Liver (tissue), 9 donors: ENCODE measurements around the gene VSX2. TPM values are rescaled to one million over a fixed set of nuclear protein-coding genes. Genes with fewer than 3 reads are reported as not detected.

Experiments used
- DNase-seq: peaks from one replicate; pipeline ENCODE4 v3.0.0-alpha.2; 2017; ENCODE audit warnings: low spot score
- H3K27ac ChIP-seq, 2 donors: one replicate each; pipeline ENCODE4 v1.7.0; 2013; ENCODE audit warnings: inconsistent platforms in 2 of 2, low read length in 2 of 2, control low read depth in 1 of 2, low read depth in 1 of 2, mild to moderate bottlenecking in 1 of 2
- H3K27me3 ChIP-seq, 4 donors: one replicate each; pipeline versions ENCODE4 v1.6.1 to v1.7.0; 2013; ENCODE audit warnings: low read length in 3 of 4, inconsistent platforms in 1 of 4, mild to moderate bottlenecking in 1 of 4, moderate library complexity in 1 of 4; ENCODE audit not compliant: control insufficient read depth in 4 of 4, insufficient read depth in 4 of 4
- H3K36me3 ChIP-seq, 4 donors: one replicate each; pipeline versions ENCODE4 v1.6.1 to v1.7.0; 2013; ENCODE audit warnings: low read length in 3 of 4, mild to moderate bottlenecking in 3 of 4, low read depth in 1 of 4, moderate library complexity in 1 of 4; ENCODE audit not compliant: control insufficient read depth in 4 of 4, insufficient read depth in 3 of 4
- H3K4me1 ChIP-seq, 4 donors: one replicate each; pipeline versions ENCODE4 v1.6.1 to v1.7.0; 2013; ENCODE audit warnings: low read length in 3 of 4, mild to moderate bottlenecking in 3 of 4, moderate library complexity in 1 of 4; ENCODE audit not compliant: control insufficient read depth in 4 of 4, insufficient read depth in 4 of 4
- H3K4me3 ChIP-seq, 3 donors: one replicate each; pipeline versions ENCODE4 v1.6.1 to v1.7.0; 2013; ENCODE audit warnings: low read length in 3 of 3, control low read depth in 1 of 3, low read depth in 1 of 3, mild to moderate bottlenecking in 1 of 3
- H3K9ac ChIP-seq, 2 donors: one replicate each; pipeline ENCODE4 v1.7.0; 2013; ENCODE audit warnings: low read length in 2 of 2, mild to moderate bottlenecking in 2 of 2, moderate library complexity in 2 of 2, control low read depth in 1 of 2, low read depth in 1 of 2
- H3K9me3 ChIP-seq, 4 donors: one replicate each; pipeline versions ENCODE4 v1.6.1 to v1.7.0; 2013; ENCODE audit warnings: low read length in 3 of 4; ENCODE audit not compliant: control insufficient read depth in 4 of 4
- EGR1 ChIP-seq, 2 donors: IDR thresholded peaks; 2 replicates each; pipeline ENCODE4 v1.6.1; 2016 to 2018; ENCODE audit warnings: antibody characterized with exemption in 2 of 2, low read depth in 2 of 2
- FOXA1 ChIP-seq: IDR thresholded peaks from 2 replicates; pipeline ENCODE4 v1.6.1; 2016; ENCODE audit warnings: antibody characterized with exemption
- FOXA2 ChIP-seq: IDR thresholded peaks from 2 replicates; pipeline ENCODE4 v1.6.1; 2016; ENCODE audit warnings: antibody characterized with exemption
- HNF4A ChIP-seq, 2 donors: conservative IDR thresholded peaks; 2 replicates each; pipeline ENCODE4 v1.6.1; 2016; ENCODE audit warnings: antibody characterized with exemption in 2 of 2, mild to moderate bottlenecking in 2 of 2
- HNF4G ChIP-seq: IDR thresholded peaks from 2 replicates; pipeline ENCODE4 v1.6.1; 2016; ENCODE audit warnings: antibody characterized with exemption
- JUND ChIP-seq, 2 donors: IDR thresholded peaks; 2 replicates each; pipeline ENCODE4 v1.6.1; 2016; ENCODE audit warnings: antibody characterized with exemption in 2 of 2
- NR2F2 ChIP-seq: IDR thresholded peaks from 2 replicates; pipeline ENCODE4 v1.6.1; 2016; ENCODE audit warnings: antibody characterized with exemption
- RAD21 ChIP-seq, 2 donors: IDR thresholded peaks; 2 replicates each; pipeline ENCODE4 v1.6.1; 2016; ENCODE audit warnings: antibody characterized with exemption in 2 of 2, mild to moderate bottlenecking in 2 of 2
- RXRA ChIP-seq, 2 donors: IDR thresholded peaks; 2 replicates each; pipeline ENCODE4 v1.6.1; 2017 to 2018; ENCODE audit warnings: antibody characterized with exemption in 2 of 2, mild to moderate bottlenecking in 1 of 2
- TAF1 ChIP-seq: conservative IDR thresholded peaks from 2 replicates; pipeline ENCODE4 v1.6.1; 2016; ENCODE audit warnings: antibody characterized with exemption, mild to moderate bottlenecking
- YY1 ChIP-seq: IDR thresholded peaks from 2 replicates; pipeline ENCODE4 v1.6.1; 2016; ENCODE audit warnings: antibody characterized with exemption, mild to moderate bottlenecking
- WGBS: extraction: QIAGEN DNeasy Blood & Tissue Kit; methylation state at CpG from one replicate; pipeline ENCODE4 v1.1.7; 2013; 5-methylcytosine and 5-hydroxymethylcytosine counted together
- polyA plus RNA-seq, 2 donors: library from polyadenylated mRNA; stranded (reverse) in 1 of 2; unstranded in 1 of 2; fragments of 200-250 nt in 1 of 2; fragments of >200 nt in 1 of 2; fragmentation: Nextera tagmentation in 1 of 2; extraction: Ambion mirVana in 1 of 2; gene quantifications; one replicate each; pipeline versions ENCODE4 v1.2.1 to v1.2.3, GENCODE V29; 2013 to 2015
- total RNA-seq, 2 donors: library from RNA; depleted of rRNA; stranded (reverse); fragments of >200 nt; gene quantifications; one replicate each; pipeline ENCODE4 v1.2.3, GENCODE V29; 2014
- TF ChIP-seq, protein P1 (sequence below): fragments of 150-350 bp; IDR thresholded peaks from 2 replicates; pipeline ENCODE4 v1.5.1; 2017; ENCODE audit warnings: improper control_type of control experiment, low read depth, low read length; ENCODE audit not compliant: missing input control
- TF ChIP-seq, protein P2 (sequence below): IDR thresholded peaks from 2 replicates; pipeline ENCODE4 v1.6.1; 2016; ENCODE audit warnings: antibody characterized with exemption, mild to moderate bottlenecking
- TF ChIP-seq, protein P3 (sequence below): IDR thresholded peaks from 2 replicates; pipeline ENCODE4 v1.6.1; 2016; ENCODE audit warnings: antibody characterized with exemption
- TF ChIP-seq, protein P4 (sequence below): IDR thresholded peaks from 2 replicates; pipeline ENCODE4 v1.6.1; 2016; ENCODE audit warnings: antibody characterized with exemption
- TF ChIP-seq, protein P5 (sequence below): IDR thresholded peaks from 2 replicates; pipeline ENCODE4 v1.6.1; 2016; ENCODE audit warnings: antibody characterized with exemption
- donor health status: healthy.
- donor health status: healthy.
- donor health status: healthy.
- donor health status: healthy.
- donor health status: healthy.

The VSX2 gene
- total and polyA plus RNA-seq, 4 donors: not detected

DNA sequence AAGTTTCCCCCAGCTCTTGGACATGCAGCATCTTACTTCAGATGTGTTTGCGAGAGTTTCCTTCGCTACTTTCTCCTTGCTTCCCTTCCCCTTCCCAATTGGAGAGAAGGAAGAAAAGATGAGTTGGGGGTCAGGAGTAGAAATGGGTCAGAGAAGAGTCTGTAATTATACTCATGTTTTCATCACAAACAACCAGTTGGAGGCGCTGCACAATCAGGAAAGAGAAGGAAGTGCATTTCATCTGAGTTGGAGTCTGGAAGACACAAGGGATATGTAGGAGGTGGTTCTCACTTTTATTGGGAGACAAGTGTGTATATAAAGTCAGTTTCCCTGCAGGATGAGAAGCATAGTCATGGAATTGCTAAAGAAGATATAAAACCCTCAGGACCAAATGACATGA, 31.3 kb upstream of the VSX2 start:
- H3K27ac ChIP-seq: no peak overlapping the region
- H3K9ac ChIP-seq: no peak overlapping the region
- 84% methylated on average over 3 of the region's 3 CpGs for WGBS
- no peaks in the 10 kb centered on the region for H3K4me1 ChIP-seq
- DNase-seq: no peak
- TF ChIP-seq RXRA (IDR thresholded peaks at IDR 0.05): no peak
- no peak for TF ChIP-seq FOXA2
- TF ChIP-seq YY1: no peak
- TF ChIP-seq, protein P1, sequence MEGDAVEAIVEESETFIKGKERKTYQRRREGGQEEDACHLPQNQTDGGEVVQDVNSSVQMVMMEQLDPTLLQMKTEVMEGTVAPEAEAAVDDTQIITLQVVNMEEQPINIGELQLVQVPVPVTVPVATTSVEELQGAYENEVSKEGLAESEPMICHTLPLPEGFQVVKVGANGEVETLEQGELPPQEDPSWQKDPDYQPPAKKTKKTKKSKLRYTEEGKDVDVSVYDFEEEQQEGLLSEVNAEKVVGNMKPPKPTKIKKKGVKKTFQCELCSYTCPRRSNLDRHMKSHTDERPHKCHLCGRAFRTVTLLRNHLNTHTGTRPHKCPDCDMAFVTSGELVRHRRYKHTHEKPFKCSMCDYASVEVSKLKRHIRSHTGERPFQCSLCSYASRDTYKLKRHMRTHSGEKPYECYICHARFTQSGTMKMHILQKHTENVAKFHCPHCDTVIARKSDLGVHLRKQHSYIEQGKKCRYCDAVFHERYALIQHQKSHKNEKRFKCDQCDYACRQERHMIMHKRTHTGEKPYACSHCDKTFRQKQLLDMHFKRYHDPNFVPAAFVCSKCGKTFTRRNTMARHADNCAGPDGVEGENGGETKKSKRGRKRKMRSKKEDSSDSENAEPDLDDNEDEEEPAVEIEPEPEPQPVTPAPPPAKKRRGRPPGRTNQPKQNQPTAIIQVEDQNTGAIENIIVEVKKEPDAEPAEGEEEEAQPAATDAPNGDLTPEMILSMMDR: no peak
- H3K9me3 ChIP-seq: no peaks in the 10 kb centered on the region
- H3K36me3 ChIP-seq: peaks cover 0 to 6% (median 0%) of the 10 kb centered on the region in 4 donors
- no peaks in the 10 kb centered on the region for H3K27me3 ChIP-seq
- no peak overlapping the region for H3K4me3 ChIP-seq

DNA sequence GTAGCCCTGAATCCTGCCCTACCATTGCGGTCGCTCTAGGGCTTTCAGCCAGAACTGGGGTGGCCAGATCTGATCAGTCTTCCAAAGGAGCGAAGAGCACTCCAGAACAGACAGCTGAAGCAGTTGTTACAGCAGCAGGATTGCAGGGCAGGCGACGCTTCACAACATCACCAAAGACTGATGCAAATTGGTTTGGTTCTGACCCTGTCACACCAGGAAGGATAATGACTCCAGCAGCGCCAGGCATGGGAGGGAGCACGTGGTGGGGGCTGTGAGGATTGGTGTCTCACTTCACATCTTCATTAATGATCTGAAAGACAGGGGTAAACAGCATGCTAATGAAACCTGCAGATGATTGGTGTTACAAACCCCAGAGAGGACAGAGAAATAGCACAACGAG, 30.6 kb upstream of the VSX2 start:
- no peak for DNase-seq
- TF ChIP-seq, protein P2, sequence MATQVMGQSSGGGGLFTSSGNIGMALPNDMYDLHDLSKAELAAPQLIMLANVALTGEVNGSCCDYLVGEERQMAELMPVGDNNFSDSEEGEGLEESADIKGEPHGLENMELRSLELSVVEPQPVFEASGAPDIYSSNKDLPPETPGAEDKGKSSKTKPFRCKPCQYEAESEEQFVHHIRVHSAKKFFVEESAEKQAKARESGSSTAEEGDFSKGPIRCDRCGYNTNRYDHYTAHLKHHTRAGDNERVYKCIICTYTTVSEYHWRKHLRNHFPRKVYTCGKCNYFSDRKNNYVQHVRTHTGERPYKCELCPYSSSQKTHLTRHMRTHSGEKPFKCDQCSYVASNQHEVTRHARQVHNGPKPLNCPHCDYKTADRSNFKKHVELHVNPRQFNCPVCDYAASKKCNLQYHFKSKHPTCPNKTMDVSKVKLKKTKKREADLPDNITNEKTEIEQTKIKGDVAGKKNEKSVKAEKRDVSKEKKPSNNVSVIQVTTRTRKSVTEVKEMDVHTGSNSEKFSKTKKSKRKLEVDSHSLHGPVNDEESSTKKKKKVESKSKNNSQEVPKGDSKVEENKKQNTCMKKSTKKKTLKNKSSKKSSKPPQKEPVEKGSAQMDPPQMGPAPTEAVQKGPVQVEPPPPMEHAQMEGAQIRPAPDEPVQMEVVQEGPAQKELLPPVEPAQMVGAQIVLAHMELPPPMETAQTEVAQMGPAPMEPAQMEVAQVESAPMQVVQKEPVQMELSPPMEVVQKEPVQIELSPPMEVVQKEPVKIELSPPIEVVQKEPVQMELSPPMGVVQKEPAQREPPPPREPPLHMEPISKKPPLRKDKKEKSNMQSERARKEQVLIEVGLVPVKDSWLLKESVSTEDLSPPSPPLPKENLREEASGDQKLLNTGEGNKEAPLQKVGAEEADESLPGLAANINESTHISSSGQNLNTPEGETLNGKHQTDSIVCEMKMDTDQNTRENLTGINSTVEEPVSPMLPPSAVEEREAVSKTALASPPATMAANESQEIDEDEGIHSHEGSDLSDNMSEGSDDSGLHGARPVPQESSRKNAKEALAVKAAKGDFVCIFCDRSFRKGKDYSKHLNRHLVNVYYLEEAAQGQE: no peak
- TF ChIP-seq, protein P3, sequence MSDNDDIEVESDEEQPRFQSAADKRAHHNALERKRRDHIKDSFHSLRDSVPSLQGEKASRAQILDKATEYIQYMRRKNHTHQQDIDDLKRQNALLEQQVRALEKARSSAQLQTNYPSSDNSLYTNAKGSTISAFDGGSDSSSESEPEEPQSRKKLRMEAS: no peak
- TF ChIP-seq RAD21 (IDR thresholded peaks at IDR 0.05): no peak
- no peak for TF ChIP-seq YY1
- no peak for TF ChIP-seq NR2F2
- TF ChIP-seq HNF4A (conservative IDR thresholded peaks at IDR 0.05): no peak
- TF ChIP-seq JUND (IDR thresholded peaks at IDR 0.05): no peak
- TF ChIP-seq FOXA1: no peak
- no peak for TF ChIP-seq HNF4G
- no peak for TF ChIP-seq TAF1
- TF ChIP-seq EGR1 (IDR thresholded peaks at IDR 0.05; ENCODE audit: low read depth in 2 of 2): no peak
- TF ChIP-seq, protein P4, sequence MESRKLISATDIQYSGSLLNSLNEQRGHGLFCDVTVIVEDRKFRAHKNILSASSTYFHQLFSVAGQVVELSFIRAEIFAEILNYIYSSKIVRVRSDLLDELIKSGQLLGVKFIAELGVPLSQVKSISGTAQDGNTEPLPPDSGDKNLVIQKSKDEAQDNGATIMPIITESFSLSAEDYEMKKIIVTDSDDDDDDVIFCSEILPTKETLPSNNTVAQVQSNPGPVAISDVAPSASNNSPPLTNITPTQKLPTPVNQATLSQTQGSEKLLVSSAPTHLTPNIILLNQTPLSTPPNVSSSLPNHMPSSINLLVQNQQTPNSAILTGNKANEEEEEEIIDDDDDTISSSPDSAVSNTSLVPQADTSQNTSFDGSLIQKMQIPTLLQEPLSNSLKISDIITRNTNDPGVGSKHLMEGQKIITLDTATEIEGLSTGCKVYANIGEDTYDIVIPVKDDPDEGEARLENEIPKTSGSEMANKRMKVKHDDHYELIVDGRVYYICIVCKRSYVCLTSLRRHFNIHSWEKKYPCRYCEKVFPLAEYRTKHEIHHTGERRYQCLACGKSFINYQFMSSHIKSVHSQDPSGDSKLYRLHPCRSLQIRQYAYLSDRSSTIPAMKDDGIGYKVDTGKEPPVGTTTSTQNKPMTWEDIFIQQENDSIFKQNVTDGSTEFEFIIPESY: no peak
- TF ChIP-seq, protein P5, sequence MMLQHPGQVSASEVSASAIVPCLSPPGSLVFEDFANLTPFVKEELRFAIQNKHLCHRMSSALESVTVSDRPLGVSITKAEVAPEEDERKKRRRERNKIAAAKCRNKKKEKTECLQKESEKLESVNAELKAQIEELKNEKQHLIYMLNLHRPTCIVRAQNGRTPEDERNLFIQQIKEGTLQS: no peak
- H3K9me3 ChIP-seq: no peaks in the 10 kb centered on the region
- H3K4me1 ChIP-seq: no peaks in the 10 kb centered on the region
- peaks cover 0 to under 1% (median 0%) of the 10 kb centered on the region in 4 donors for H3K36me3 ChIP-seq
- 81% methylated on average over 8 of the region's 8 CpGs for WGBS
- H3K4me3 ChIP-seq: no peak overlapping the region
- H3K27ac ChIP-seq: no peak overlapping the region
- no peak overlapping the region for H3K9ac ChIP-seq
- H3K27me3 ChIP-seq: no peaks in the 10 kb centered on the region
